Ectodermal cell (in vitro differentiated cells): ENCODE measurements around the gene ZFYVE9.
"Not testable (repeated sequence)": the region's sequence is repeated elsewhere in the genome, so short reads cannot be mapped to it uniquely, and the experiment has no call there.

Experiments used
- H3K27ac ChIP-seq: 2 replicates; pipeline ENCODE4 v1.7.0; 2013; ENCODE audit warnings: mild to moderate bottlenecking, low read depth, low read length; ENCODE audit not compliant: insufficient read depth, poor library complexity, severe bottlenecking
- H3K27me3 ChIP-seq: 2 replicates; pipeline ENCODE4 v1.7.0; 2013; ENCODE audit warnings: mild to moderate bottlenecking, low read length; ENCODE audit not compliant: insufficient read depth, control insufficient read depth, poor library complexity, severe bottlenecking
- H3K36me3 ChIP-seq: one replicate; pipeline ENCODE4 v1.7.0; 2013; ENCODE audit warnings: low read length; ENCODE audit not compliant: control insufficient read depth, insufficient read depth
- H3K4me1 ChIP-seq: one replicate; pipeline ENCODE4 v1.7.0; 2013; ENCODE audit warnings: low read length; ENCODE audit not compliant: control insufficient read depth, insufficient read depth
- H3K4me3 ChIP-seq: 2 replicates; pipeline ENCODE4 v1.7.0; 2013; ENCODE audit warnings: low read depth, low read length, control low read depth; ENCODE audit not compliant: insufficient read depth
- H3K9me3 ChIP-seq: 2 replicates; pipeline ENCODE4 v1.7.0; 2013; ENCODE audit warnings: mild to moderate bottlenecking, low read length, moderate library complexity; ENCODE audit not compliant: control insufficient read depth
- WGBS, 2 experiments: methylation state at CpG; one replicate each; pipeline ENCODE4 v1.1.7; 2013; ENCODE audit warnings: missing lambda C conversion rate in 2 of 2; 5-methylcytosine and 5-hydroxymethylcytosine counted together

The ZFYVE9 gene

DNA sequence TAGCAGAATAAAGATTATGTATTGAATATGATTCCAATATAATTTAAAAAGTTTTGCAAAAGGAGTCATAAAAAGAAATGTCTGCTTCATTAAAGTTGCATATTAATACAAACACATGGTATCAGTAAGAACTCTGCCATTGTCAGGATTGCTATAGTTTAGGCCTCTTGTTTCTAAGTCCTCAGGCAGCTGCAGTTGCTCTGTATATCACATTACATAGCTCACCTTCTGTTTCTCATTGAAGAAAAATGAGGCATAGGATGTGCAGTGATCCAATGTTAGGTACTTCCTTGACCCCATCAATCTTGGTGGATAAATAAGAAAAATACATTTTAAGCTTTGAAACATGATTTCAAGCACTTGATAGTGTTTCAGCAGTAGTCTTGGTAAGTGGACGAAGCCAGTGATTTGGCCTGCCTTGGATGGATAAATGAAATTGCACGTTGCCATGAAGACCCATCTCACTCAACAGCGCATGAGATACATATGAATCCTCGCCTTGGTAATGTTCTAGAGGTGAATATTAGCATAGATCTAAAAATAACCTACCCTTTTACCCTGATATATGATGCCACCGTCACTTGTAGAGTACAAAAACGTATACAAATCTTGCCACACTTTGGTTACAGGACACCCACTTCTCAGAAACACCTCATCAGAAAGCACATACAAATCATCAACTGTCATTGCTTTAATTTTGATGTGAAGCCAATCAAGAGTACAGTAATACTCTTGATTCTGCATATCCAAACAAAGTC is 25.3 kb downstream of the ZFYVE9 start:
- Histone ChIP-seq H3K27ac (no peak overlapping the region), H3K4me1 (no peaks in the 10 kb centered on the region), H3K9me3 (no peaks in the 10 kb centered on the region), H3K27me3 (no peaks in the 10 kb centered on the region), H3K36me3 (no peaks in the 10 kb centered on the region), H3K4me3 (no peak overlapping the region)
- WGBS, 2 experiments: 92 to 94% methylated on average over 4 to 6 of the region's 6 CpGs

DNA sequence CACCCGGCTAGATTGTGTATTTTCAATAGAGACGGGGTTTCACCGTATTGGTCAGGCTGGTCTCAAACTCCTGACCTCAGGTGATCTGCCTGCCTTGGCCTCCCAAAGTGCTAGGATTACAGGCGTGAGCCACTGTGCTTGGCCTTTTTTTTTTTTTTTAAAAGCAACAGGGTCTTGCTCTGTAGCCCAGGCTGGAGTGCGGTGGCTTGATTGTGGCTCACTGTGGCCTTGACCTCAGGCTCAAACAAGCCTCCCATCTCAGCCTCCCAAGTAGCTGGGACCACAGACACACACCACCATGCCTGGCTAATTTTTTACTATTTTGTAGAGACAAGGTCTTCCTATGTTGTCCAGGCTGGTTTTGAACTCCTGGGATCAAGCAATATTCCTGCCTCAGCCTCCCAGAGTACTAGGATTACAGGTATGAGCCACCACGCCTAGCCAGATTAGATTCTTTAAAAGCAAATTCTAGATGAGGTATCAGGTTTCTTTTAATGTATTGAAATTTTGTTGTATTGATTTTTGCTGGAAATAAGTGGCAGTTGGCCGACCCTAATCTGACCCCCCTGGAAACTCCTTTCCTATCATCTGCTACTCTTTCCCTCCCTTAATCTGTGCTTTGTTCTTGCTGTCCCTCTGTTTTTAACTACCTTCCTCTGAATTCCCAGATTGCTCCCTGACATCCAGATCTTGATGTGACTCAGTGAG is 26.6 kb downstream of the ZFYVE9 start:
- Histone ChIP-seq H3K36me3 (no peaks in the 10 kb centered on the region), H3K4me3 (no peak overlapping the region), H3K27ac (no peak overlapping the region), H3K4me1 (no peaks in the 10 kb centered on the region), H3K9me3 (no peaks in the 10 kb centered on the region), H3K27me3 (no peaks in the 10 kb centered on the region)
- WGBS, 2 experiments: 94 to 95% methylated on average over 7 of the region's 7 CpGs

GRCh38 chr1:52171149-52171548 is 29.3 kb downstream of the ZFYVE9 start:
- not testable (repeated sequence) for H3K9me3 ChIP-seq, H3K27ac ChIP-seq, H3K4me3 ChIP-seq, H3K4me1 ChIP-seq, H3K36me3 ChIP-seq, H3K27me3 ChIP-seq
- WGBS, 2 experiments: 94 to 100% methylated on average over 1 to 3 of the region's 5 CpGs

GRCh38 chr1:52179073-52179472 is 37.2 kb downstream of the ZFYVE9 start:
- H3K9me3 ChIP-seq: no peaks in the 10 kb centered on the region
- H3K4me3 ChIP-seq: no peak overlapping the region
- no peaks in the 10 kb centered on the region for H3K4me1 ChIP-seq
- no peaks in the 10 kb centered on the region for H3K27me3 ChIP-seq
- no peaks in the 10 kb centered on the region for H3K36me3 ChIP-seq
- H3K27ac ChIP-seq: no peak overlapping the region
- WGBS, 2 experiments: 77 to 79% methylated on average over 6 of the region's 6 CpGs

DNA sequence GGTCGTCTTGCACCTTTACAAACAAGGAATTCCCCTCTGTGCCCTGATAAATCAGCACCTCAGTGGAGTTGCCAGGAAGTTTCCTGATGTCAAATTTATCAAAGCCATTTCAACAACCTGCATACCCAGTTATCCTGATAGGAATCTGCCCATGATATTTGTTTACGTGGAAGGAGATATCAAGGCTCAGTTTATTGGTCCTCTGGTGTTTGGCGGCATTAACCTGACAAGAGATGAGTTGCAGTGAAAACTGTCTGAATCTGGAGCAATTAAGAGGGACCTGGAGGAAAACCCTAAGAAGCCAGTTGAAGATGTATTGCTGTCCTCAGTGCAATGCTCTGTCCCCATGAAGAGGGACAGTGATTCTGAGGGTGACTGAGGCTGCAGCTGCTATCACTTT is 38.3 kb downstream of the ZFYVE9 start:
- no peaks in the 10 kb centered on the region for H3K27me3 ChIP-seq
- H3K9me3 ChIP-seq: no peaks in the 10 kb centered on the region
- 96 to 98% methylated on average over 3 of the region's 3 CpGs for WGBS, 2 experiments
- no peaks in the 10 kb centered on the region for H3K36me3 ChIP-seq
- no peak overlapping the region for H3K4me3 ChIP-seq
- H3K4me1 ChIP-seq: no peaks in the 10 kb centered on the region
- no peak overlapping the region for H3K27ac ChIP-seq

GRCh38 chr1:52181759-52182158 is 39.9 kb downstream of the ZFYVE9 start:
- H3K27me3 ChIP-seq, H3K4me3 ChIP-seq, H3K4me1 ChIP-seq, H3K9me3 ChIP-seq, H3K36me3 ChIP-seq: not testable (repeated sequence)
- 95 to 97% methylated on average over 36 of the region's 36 CpGs for WGBS, 2 experiments
- H3K27ac ChIP-seq: peak overlapping the region; percentile 31

DNA sequence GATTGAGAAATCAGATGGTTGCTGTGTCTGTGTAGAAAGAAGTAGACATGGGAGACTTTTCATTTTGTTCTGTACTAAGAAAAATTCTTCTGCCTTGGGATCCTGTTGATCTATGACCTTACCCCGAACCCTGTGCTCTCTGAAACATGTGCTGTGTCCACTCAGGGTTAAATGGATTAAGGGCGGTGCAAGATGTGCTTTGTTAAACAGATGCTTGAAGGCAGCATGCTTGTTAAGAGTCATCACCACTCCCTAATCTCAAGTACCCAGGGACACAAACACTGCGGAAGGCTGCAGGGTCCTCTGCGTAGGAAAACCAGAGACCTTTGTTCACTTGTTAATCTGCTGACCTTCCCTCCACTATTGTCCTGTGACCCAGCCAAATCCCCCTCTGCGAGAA is 40.4 kb downstream of the ZFYVE9 start:
- not testable (repeated sequence) for H3K36me3 ChIP-seq, H3K27me3 ChIP-seq
- 50 to 66% methylated on average over 2 to 3 of the region's 5 CpGs for WGBS, 2 experiments

DNA sequence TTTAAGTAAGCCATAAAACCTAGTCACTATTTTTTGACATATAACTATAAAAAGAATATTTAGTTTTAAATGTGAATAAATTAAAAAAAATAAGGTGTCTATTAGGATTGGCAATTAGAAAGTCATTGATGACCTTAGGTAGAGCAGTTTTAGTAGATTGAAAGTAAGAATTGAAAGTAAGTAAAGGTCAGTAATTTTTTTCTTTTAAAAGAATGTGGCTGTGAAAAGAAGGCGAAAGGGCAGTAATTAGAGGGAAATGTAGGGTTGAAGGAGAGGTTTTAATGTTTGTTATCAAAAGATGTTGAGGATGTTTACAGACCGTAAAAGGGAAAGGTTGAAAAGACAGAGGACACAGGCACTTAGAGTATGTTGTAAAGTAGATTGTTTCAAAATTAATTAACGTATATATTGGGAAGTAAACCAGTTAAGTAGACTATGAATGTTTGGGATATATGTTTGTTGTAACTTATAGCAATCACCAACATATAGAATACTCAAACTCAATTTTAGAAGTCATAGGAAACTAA is 41.0 kb downstream of the ZFYVE9 start:
- Histone ChIP-seq H3K9me3 (no peaks in the 10 kb centered on the region), H3K4me3 (no peak overlapping the region), H3K27me3 (no peaks in the 10 kb centered on the region), H3K4me1 (no peaks in the 10 kb centered on the region), H3K36me3 (no peaks in the 10 kb centered on the region), H3K27ac (no peak overlapping the region)
- 93 to 97% methylated on average over 3 of the region's 3 CpGs for WGBS, 2 experiments

More for the DNA sequence above, 40.4 kb downstream of the ZFYVE9 start:
- not testable (repeated sequence) for H3K4me3 ChIP-seq, H3K4me1 ChIP-seq, H3K9me3 ChIP-seq, H3K27ac ChIP-seq

GRCh38 chr1:52186449-52186848 is 44.6 kb downstream of the ZFYVE9 start:
- Histone ChIP-seq H3K9me3 (no peaks in the 10 kb centered on the region), H3K27me3 (no peaks in the 10 kb centered on the region), H3K4me1 (no peaks in the 10 kb centered on the region), H3K27ac (no peak overlapping the region), H3K36me3 (no peaks in the 10 kb centered on the region), H3K4me3 (no peak overlapping the region)
- WGBS, 2 experiments: 88 to 95% methylated on average over 1 to 2 of the region's 2 CpGs

DNA sequence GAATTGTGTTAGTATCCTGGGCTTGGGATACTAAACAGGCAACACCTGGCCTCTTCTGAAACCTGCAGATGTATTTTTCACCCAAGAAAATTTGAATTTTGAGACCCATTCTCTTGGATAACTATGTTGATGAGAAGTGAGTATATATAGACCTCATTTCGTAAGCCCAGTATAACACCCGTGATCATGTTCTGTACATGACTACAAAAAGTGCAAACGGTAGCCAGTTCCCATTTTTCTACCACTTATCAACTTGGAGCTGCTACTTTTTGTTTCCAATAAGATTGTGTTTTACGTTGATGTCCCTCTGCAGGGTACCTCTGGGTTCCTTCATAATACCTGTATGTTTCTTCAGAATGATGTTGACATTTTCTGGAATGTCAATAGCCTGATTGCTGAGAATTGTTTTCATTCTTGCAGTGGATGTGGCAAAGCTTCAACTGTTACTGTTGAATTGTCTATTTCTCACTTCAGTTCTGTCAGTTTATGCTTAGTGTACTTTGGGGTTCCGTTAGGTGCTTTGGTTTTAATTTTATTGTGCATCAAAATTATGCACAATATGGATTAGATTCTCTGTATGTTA is 48.1 kb downstream of the ZFYVE9 start:
- H3K4me3 ChIP-seq: no peak overlapping the region
- H3K36me3 ChIP-seq: no peaks in the 10 kb centered on the region
- H3K4me1 ChIP-seq: no peaks in the 10 kb centered on the region
- 89 to 95% methylated on average over 5 of the region's 5 CpGs for WGBS, 2 experiments
- no peaks in the 10 kb centered on the region for H3K27me3 ChIP-seq
- H3K27ac ChIP-seq: no peak overlapping the region
- no peaks in the 10 kb centered on the region for H3K9me3 ChIP-seq
